ENCODE results near the gene KRTAP4-7. TPM values are rescaled to one million over a fixed set of nuclear protein-coding genes. Genes with fewer than 3 reads are reported as not detected.
A peak's percentile ranks its signal among the peaks of the same experiment; 100 is the strongest.
"Not testable (repeated sequence)": the region's sequence is repeated elsewhere in the genome, so short reads cannot be mapped to it uniquely, and the experiment has no call there.

The KRTAP4-7 gene
- total RNA-seq (not detected), polyA plus RNA-seq (ENCODE audit: insufficient read depth in 1 of 8, insufficient read length in 8 of 8, low replicate concordance in 1 of 8) (not detected)
- long read RNA-seq, donor 1: 0 reads
- long read RNA-seq, donor 2: 0 reads
- long read RNA-seq, donor 3: 0 reads
- long read RNA-seq, donor 4: 0 reads
- long read RNA-seq, donor 5: 0 reads
- long read RNA-seq, donor 6: 0 reads
- long read RNA-seq, donor 7: 0 reads
- long read RNA-seq, donor 8: 0 reads
- long read RNA-seq, donor 9: 0 reads
- long read RNA-seq, donor 10: 0 reads
- long read RNA-seq, donor 11: 0 reads

DNA sequence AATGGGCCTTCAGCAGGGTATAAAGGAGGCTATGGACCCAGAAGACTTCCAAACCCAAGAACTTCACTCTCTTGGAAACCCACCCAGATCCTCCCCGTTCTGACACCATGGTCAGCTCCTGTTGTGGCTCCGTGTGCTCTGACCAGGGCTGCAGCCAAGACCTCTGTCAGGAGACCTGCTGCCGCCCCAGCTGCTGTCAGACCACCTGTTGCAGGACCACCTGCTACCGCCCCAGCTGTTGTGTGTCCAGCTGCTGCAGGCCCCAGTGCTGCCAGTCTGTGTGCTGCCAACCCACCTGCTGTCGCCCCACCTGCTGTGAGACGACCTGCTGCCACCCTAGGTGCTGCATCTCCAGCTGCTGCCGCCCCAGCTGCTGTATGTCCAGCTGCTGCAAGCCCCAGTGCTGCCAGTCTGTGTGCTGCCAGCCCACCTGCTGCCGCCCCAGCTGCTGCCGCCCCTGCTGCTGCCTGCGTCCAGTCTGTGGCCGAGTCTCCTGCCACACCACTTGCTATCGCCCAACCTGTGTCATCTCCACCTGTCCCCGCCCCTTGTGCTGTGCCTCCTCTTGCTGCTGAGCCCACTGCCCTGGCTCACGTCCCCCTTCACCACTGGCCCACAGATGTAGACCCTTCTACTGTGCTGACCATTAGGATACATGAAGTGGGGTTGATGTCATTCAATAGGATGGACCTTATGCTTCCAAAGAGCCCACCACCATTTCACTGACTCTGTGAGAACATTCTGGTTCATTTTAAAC is at the start of gene KRTAP4-7:
KRTAP4-7 (plus strand) TSS at position 51 of the 757 bp plus-strand sequence; CDS start at position 108, 57 bp downstream.
- H3K4me1 ChIP-seq (ENCODE audit: control insufficient read depth, insufficient read depth, low read length); DNase-seq; H3K4me3 ChIP-seq (ENCODE audit: low read length); H3K9me3 ChIP-seq (replicated peaks; ENCODE audit: control insufficient read depth, low read depth, low read length); H3K36me3 ChIP-seq (ENCODE audit: control insufficient read depth, insufficient read depth, low read length); H3K27me3 ChIP-seq (ENCODE audit: control insufficient read depth, insufficient read depth, low read length); H3K27ac ChIP-seq (ENCODE audit: low read length): not testable (repeated sequence)
- 72% methylated on average over 10 of the region's 14 CpGs for WGBS (ENCODE audit: insufficient coverage)

DNA sequence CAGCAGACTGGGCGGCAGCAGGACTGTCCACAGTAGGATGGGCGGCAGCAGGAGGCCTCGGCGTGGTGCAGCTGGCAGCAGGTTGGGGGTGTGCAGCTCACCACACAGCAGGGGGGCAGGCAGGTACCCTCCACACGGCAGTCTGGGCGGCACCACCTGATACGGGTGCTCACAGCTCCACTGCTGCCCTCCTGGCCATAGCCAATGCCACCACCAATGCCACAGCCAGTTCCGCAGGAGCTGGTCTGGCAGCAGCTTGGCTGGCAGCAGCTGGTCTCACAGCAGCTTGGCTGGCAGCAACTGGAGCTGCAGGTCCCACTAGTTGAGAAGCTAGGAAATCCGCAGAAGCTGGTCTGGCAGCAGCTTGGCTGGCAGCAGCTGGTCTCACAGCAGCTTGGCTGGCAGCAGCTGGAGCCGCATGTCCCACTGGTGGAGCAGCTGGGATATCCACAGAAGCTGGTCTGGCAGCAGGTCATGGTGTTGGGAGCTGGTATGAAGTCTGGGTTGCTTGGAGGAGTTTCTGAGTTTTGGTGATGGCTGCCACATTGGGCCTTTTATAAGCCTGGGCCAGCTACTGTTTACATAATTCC is 49.5 kb upstream of the KRTAP4-7 start, which contains the start of gene KRTAP1-3:
KRTAP1-3 (minus strand) TSS at position 529 of the 590 bp plus-strand sequence; CDS start at position 476, 53 bp downstream.
- H3K36me3 ChIP-seq (ENCODE audit: control insufficient read depth, insufficient read depth, low read length); H3K4me1 ChIP-seq (ENCODE audit: control insufficient read depth, insufficient read depth, low read length); H3K27ac ChIP-seq (ENCODE audit: low read length); H3K4me3 ChIP-seq (ENCODE audit: low read length); H3K27me3 ChIP-seq (ENCODE audit: control insufficient read depth, insufficient read depth, low read length); H3K9me3 ChIP-seq (replicated peaks; ENCODE audit: control insufficient read depth, low read depth, low read length): not testable (repeated sequence)
- 83% methylated on average over 6 of the region's 10 CpGs for WGBS (ENCODE audit: insufficient coverage)
- peak; percentile 41 for DNase-seq

DNA sequence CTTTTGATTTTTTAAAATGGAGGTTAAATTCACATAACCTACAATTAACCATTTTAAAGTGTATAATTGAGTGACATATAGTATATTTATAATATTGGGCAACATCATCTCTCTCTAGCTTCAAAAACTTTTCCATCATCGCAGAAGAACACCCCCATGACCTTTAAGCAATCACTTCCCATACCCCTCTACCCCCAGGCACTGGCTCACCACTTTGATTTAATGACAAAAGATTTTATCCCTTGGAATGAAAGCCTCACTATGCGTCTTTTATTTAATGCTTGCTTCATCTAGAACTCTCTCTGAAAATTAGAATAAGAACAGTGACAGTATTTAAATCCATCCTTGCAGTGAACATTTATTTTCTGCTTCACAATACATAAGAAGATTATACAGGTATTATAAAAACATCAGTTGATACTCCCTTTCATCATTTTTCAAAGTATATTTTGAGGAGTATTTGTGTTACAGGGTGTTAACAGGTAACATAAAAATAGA is 46.0 kb upstream of the KRTAP4-7 start:
- Histone ChIP-seq H3K27me3 (ENCODE audit: control insufficient read depth, insufficient read depth, low read length) (no peaks in the 10 kb centered on the region), H3K27ac (ENCODE audit: low read length) (no peak overlapping the region), H3K9me3 (replicated peaks; ENCODE audit: control insufficient read depth, low read depth, low read length) (no peaks in the 10 kb centered on the region), H3K36me3 (ENCODE audit: control insufficient read depth, insufficient read depth, low read length) (no peaks in the 10 kb centered on the region), H3K4me1 (ENCODE audit: control insufficient read depth, insufficient read depth, low read length) (no peaks in the 10 kb centered on the region), H3K4me3 (ENCODE audit: low read length) (no peak overlapping the region)
- no CpG with 5 or more reads among the region's 2 CpGs for WGBS (ENCODE audit: insufficient coverage)
- no peak for DNase-seq

DNA sequence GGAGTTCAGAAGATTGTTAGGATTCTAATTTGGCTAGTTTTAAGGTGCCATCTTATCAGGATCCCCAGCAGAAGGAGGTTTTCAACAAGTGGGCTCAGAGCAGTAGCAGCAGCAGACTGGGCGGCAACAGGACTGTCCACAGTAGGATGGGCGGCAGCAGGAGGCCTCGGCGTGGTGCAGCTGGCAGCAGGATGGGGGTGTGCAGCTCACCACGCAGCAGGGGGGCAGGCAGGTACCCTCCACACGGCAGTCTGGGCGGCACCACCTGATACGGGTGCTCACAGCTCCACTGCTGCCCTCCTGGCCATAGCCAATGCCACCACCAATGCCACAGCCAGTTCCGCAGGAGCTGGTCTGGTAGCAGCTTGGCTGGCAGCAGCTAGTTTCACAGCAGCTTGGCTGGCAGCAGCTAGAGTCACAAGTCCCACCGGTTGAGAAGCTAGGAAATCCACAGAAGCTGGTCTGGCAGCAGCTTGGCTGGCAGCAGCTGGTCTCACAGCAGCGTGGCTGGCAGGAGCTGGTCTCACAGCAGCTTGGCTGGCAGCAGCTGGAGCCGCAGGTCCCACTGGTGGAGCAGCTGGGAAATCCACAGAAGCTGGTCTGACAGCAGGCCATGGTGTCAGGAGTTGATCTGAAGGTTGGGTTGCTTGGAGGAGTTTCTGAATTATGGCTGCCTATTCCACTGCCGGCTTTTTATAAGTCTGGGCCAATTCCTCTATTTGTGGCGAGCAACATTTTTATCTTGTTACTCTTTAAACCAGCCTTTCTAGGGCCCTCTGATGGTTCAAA is 43.0 kb upstream of the KRTAP4-7 start, which contains the start of gene KRTAP1-1:
KRTAP1-1 (minus strand) TSS at position 668 of the 789 bp plus-strand sequence; CDS start at position 615, 53 bp downstream.
- 70% methylated on average over 6 of the region's 14 CpGs for WGBS (ENCODE audit: insufficient coverage)
- H3K4me3 ChIP-seq (ENCODE audit: low read length); H3K36me3 ChIP-seq (ENCODE audit: control insufficient read depth, insufficient read depth, low read length); H3K27me3 ChIP-seq (ENCODE audit: control insufficient read depth, insufficient read depth, low read length); H3K27ac ChIP-seq (ENCODE audit: low read length); H3K9me3 ChIP-seq (replicated peaks; ENCODE audit: control insufficient read depth, low read depth, low read length); H3K4me1 ChIP-seq (ENCODE audit: control insufficient read depth, insufficient read depth, low read length): not testable (repeated sequence)
- DNase-seq: peak; percentile 60

DNA sequence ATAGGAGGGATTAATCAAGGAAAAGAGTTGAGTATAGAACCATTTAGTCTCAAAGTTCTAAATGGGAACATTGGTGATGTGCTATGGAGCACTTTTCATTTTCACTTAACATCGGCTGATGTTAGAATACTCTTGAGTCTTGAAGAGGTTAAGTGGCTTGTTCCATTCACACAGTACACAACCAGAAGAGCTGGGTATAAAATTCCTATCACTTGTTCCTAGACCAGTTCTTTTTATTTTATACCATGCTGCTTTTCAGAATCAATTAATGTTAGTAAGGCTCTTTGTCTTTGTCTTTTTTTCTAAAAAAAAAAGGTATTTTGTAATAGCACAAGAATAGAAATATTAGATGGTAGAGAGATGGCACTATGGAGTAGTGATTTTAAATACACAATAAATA is 41.0 kb upstream of the KRTAP4-7 start:
- DNase-seq: no peak
- Histone ChIP-seq H3K4me1 (ENCODE audit: control insufficient read depth, insufficient read depth, low read length) (no peaks in the 10 kb centered on the region), H3K27ac (ENCODE audit: low read length) (no peak overlapping the region), H3K27me3 (ENCODE audit: control insufficient read depth, insufficient read depth, low read length) (peaks cover under 1% of the 10 kb centered on the region), H3K36me3 (ENCODE audit: control insufficient read depth, insufficient read depth, low read length) (no peaks in the 10 kb centered on the region), H3K4me3 (ENCODE audit: low read length) (no peak overlapping the region), H3K9me3 (replicated peaks; ENCODE audit: control insufficient read depth, low read depth, low read length) (no peaks in the 10 kb centered on the region)
- no CpG with 5 or more reads among the region's 1 CpG for WGBS (ENCODE audit: insufficient coverage)

DNA sequence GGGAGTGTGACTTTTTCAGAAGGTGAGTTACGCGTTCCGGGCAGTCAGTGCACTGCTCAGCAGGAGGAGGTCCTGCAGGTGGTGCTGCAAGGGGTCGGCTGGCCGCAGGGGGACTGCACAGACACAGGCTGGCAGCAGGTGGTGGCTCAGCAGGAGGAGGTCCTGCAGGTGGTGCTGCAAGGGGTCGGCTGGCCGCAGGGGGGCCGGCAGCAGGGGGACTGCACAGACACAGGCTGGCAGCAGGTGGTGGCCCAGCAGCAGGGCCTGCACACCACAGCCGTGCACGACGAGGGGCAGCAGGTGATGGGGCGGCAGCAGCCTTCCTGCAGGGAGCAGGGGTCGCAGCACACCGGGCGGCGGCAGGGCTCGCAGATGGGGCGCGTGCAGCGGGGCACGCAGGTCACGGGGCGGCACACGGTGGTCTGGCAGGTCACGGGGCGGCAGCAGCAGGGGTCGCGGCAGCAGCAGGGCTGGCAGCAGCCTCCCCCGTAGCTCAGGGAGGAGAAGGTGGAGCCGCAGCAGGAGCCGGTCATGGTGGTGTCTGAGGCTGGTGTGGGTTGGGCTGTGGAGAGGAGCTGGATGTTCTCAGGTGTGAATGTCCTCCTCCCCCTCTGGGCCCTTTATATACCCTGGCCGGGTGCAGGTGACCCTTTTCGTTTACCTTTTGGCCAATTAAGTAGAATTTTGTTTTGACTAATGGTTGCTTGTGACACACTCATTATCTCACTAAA is 37.0 kb upstream of the KRTAP4-7 start, which contains the start of gene KRTAP2-1:
KRTAP2-1 (minus strand) TSS at position 582 of the 731 bp plus-strand sequence; CDS start at position 533, 49 bp downstream.
- WGBS (ENCODE audit: insufficient coverage): 63% methylated on average over 5 of the region's 33 CpGs
- H3K27me3 ChIP-seq (ENCODE audit: control insufficient read depth, insufficient read depth, low read length); H3K4me3 ChIP-seq (ENCODE audit: low read length): not testable (repeated sequence)

DNA sequence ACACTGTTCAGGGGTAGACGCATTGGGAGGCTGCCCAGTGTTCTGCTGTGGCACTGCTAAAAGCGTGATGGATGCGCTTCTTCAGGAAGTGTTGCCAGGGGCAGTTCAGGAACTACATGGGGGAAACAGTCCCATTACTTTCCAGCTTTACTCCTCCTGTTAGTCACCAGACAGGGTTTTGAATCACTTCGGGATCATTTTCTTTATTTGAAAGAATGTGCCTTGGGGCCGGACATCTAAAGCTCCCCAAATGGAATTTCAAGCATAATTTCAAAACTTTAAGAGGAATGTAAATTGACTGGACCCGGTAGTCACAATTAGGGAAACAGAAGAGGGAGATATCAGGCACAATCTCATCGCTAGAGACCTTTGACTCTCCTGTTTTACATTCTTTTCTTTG is 35.5 kb upstream of the KRTAP4-7 start:
- H3K4me1 ChIP-seq (ENCODE audit: control insufficient read depth, insufficient read depth, low read length): no peaks in the 10 kb centered on the region
- no peak overlapping the region for H3K4me3 ChIP-seq (ENCODE audit: low read length)
- WGBS (ENCODE audit: insufficient coverage): no CpG with 5 or more reads among the region's 7 CpGs
- no peaks in the 10 kb centered on the region for H3K9me3 ChIP-seq (replicated peaks; ENCODE audit: control insufficient read depth, low read depth, low read length)
- H3K27me3 ChIP-seq (ENCODE audit: control insufficient read depth, insufficient read depth, low read length): peaks cover 6% of the 10 kb centered on the region
- H3K36me3 ChIP-seq (ENCODE audit: control insufficient read depth, insufficient read depth, low read length): no peaks in the 10 kb centered on the region
- no peak for DNase-seq
- no peak overlapping the region for H3K27ac ChIP-seq (ENCODE audit: low read length)

More for the DNA sequence above, 37.0 kb upstream of the KRTAP4-7 start, which contains the start of gene KRTAP2-1:
- not testable (repeated sequence) for H3K4me1 ChIP-seq (ENCODE audit: control insufficient read depth, insufficient read depth, low read length); H3K27ac ChIP-seq (ENCODE audit: low read length); H3K9me3 ChIP-seq (replicated peaks; ENCODE audit: control insufficient read depth, low read depth, low read length); DNase-seq; H3K36me3 ChIP-seq (ENCODE audit: control insufficient read depth, insufficient read depth, low read length)

DNA sequence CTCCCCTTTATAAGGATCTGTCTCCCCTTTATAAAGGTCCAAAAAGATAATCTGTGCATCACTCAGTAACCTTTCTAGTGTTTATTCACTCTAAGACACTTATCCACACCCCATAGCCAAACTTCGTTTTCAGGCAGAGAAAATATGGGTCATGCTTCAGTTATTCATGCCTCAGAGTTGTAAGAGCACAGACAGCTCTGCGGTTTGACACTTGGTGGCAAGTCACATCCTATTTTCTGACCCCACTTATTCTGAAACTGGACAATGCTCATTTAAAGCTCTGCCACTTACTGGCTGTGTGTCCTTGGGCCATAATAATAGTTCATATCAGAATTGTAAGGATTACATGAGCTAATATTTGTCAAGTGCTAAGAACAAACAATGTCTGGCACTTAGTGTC is 34.8 kb upstream of the KRTAP4-7 start:
- WGBS (ENCODE audit: insufficient coverage): 70% methylated on average over 2 of the region's 2 CpGs

DNA sequence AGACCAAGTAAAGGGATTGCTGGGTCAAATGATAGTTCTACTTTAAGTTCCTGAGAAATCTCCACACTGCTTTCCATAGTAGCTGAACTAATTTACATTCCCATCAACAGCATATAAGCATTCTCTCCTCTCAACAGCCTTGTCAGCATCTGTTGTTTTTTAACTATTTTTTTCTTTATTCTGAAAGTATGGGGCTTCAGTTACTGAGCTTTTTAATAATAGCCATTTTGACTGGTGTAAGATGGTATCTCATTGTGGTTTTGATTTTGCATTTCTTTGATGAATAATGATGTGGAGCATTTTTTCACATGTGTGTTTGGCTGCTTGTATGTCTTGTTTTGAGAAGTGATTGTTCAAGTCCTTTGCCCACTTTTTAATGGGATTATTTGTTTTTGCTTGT is 31.4 kb upstream of the KRTAP4-7 start:
- no peaks in the 10 kb centered on the region for H3K4me1 ChIP-seq (ENCODE audit: control insufficient read depth, insufficient read depth, low read length)

More for the DNA sequence above, 34.8 kb upstream of the KRTAP4-7 start:
- Histone ChIP-seq H3K27me3 (ENCODE audit: control insufficient read depth, insufficient read depth, low read length) (peaks cover 6% of the 10 kb centered on the region), H3K9me3 (replicated peaks; ENCODE audit: control insufficient read depth, low read depth, low read length) (no peaks in the 10 kb centered on the region), H3K36me3 (ENCODE audit: control insufficient read depth, insufficient read depth, low read length) (no peaks in the 10 kb centered on the region), H3K27ac (ENCODE audit: low read length) (no peak overlapping the region), H3K4me1 (ENCODE audit: control insufficient read depth, insufficient read depth, low read length) (no peaks in the 10 kb centered on the region), H3K4me3 (ENCODE audit: low read length) (no peak overlapping the region)
- no peak for DNase-seq

More for the DNA sequence above, 31.4 kb upstream of the KRTAP4-7 start:
- peaks cover 6% of the 10 kb centered on the region for H3K27me3 ChIP-seq (ENCODE audit: control insufficient read depth, insufficient read depth, low read length)
- no peak overlapping the region for H3K27ac ChIP-seq (ENCODE audit: low read length)
- no peaks in the 10 kb centered on the region for H3K9me3 ChIP-seq (replicated peaks; ENCODE audit: control insufficient read depth, low read depth, low read length)
- H3K36me3 ChIP-seq (ENCODE audit: control insufficient read depth, insufficient read depth, low read length): no peaks in the 10 kb centered on the region
- DNase-seq: no peak
- no peak overlapping the region for H3K4me3 ChIP-seq (ENCODE audit: low read length)

Measured in muscle of leg (tissue), 16 donors.